ENCODE measurements around the gene ATP5ME. TPM values are rescaled to one million over a fixed set of nuclear protein-coding genes. Genes with fewer than 3 reads are reported as not detected.
A peak's percentile ranks its signal among the peaks of the same experiment; 100 is the strongest.

The ATP5ME gene
- total and polyA plus RNA-seq, 2 of the 13 experiments (the other 11 are each of a cell fraction or from before 2014, with no cell fraction given): 305 to 753 TPM

GRCh38 chr4:683982-684622, 10.0 kb upstream of the ATP5ME start (continued):
- TF ChIP-seq SKIL (CRISPR knock-in tag; IDR thresholded peaks at IDR 0.05; ENCODE audit: borderline replicate concordance) (no peak), LCORL (IDR thresholded peaks at IDR 0.05) (no peak), LCORL (CRISPR knock-in tag; IDR thresholded peaks at IDR 0.05) (no peak), EP300 (IDR thresholded peaks at IDR 0.05; ENCODE audit: low read depth in 2 of 2, low read length in 2 of 2) (no peak), EP300 (CRISPR knock-in tag; IDR thresholded peaks at IDR 0.05; ENCODE audit: borderline replicate concordance) (no peak), HOXA3 (CRISPR knock-in tag; IDR thresholded peaks at IDR 0.05) (no peak; the same call in 1 of the 2 replicates), MEIS1 (CRISPR knock-in tag; IDR thresholded peaks at IDR 0.05; ENCODE audit: borderline replicate concordance) (no peak), ZNF781 (CRISPR knock-in tag; IDR thresholded peaks at IDR 0.05; ENCODE audit: borderline replicate concordance, not compliant biosample characterization) (no peak), MTF2 (CRISPR knock-in tag; IDR thresholded peaks at IDR 0.05; ENCODE audit: borderline replicate concordance) (no peak), MZF1 (CRISPR knock-in tag; IDR thresholded peaks at IDR 0.05; ENCODE audit: borderline replicate concordance) (no peak), IKZF4 (CRISPR knock-in tag; IDR thresholded peaks at IDR 0.05; ENCODE audit: borderline replicate concordance, low read depth, not compliant biosample characterization) (peak; percentile 21), JUN (CRISPR knock-in tag; IDR thresholded peaks at IDR 0.05) (no peak), MIER3 (CRISPR knock-in tag; IDR thresholded peaks at IDR 0.05; ENCODE audit: borderline replicate concordance) (no peak; the same call in 1 of the 2 replicates), RELA (CRISPR knock-in tag; IDR thresholded peaks at IDR 0.05) (no peak), PLRG1 (conservative IDR thresholded peaks at IDR 0.05) (no peak), RAD21 (CRISPR knock-in tag; IDR thresholded peaks at IDR 0.05) (peak; percentile 56), ARNT (IDR thresholded peaks at IDR 0.05) (no peak), SMYD3 (CRISPR knock-in tag; IDR thresholded peaks at IDR 0.05) (no peak), BRCA1 (CRISPR knock-in tag; IDR thresholded peaks at IDR 0.05) (no peak), MLLT10 (CRISPR knock-in tag; IDR thresholded peaks at IDR 0.05) (no peak)
- TF ChIP-seq, protein P1, sequence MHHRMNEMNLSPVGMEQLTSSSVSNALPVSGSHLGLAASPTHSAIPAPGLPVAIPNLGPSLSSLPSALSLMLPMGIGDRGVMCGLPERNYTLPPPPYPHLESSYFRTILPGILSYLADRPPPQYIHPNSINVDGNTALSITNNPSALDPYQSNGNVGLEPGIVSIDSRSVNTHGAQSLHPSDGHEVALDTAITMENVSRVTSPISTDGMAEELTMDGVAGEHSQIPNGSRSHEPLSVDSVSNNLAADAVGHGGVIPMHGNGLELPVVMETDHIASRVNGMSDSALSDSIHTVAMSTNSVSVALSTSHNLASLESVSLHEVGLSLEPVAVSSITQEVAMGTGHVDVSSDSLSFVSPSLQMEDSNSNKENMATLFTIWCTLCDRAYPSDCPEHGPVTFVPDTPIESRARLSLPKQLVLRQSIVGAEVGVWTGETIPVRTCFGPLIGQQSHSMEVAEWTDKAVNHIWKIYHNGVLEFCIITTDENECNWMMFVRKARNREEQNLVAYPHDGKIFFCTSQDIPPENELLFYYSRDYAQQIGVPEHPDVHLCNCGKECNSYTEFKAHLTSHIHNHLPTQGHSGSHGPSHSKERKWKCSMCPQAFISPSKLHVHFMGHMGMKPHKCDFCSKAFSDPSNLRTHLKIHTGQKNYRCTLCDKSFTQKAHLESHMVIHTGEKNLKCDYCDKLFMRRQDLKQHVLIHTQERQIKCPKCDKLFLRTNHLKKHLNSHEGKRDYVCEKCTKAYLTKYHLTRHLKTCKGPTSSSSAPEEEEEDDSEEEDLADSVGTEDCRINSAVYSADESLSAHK (CRISPR knock-in tag; IDR thresholded peaks at IDR 0.05; ENCODE audit: borderline replicate concordance): no peak

All from HepG2 (cell line).